GM23248 (cell line): ENCODE data around the gene FAM234A.

ENCODE experiments used
- EZH2 ChIP-seq: fragments of 200-600 bp; sonication (generic); IDR thresholded peaks from 2 replicates; pipeline ENCODE4 v1.6.1; 2018; ENCODE audit warnings: antibody characterized with exemption, mild to moderate bottlenecking; ENCODE audit not compliant: insufficient read depth, poor library complexity, severe bottlenecking
- EZH2phosphoT487 ChIP-seq: fragments of 200-600 bp; sonication (generic); IDR thresholded peaks from 2 replicates; pipeline ENCODE4 v1.6.1; 2018; ENCODE audit warnings: antibody characterized with exemption, moderate library complexity, mild to moderate bottlenecking, low read depth; ENCODE audit not compliant: insufficient read depth

DNA sequence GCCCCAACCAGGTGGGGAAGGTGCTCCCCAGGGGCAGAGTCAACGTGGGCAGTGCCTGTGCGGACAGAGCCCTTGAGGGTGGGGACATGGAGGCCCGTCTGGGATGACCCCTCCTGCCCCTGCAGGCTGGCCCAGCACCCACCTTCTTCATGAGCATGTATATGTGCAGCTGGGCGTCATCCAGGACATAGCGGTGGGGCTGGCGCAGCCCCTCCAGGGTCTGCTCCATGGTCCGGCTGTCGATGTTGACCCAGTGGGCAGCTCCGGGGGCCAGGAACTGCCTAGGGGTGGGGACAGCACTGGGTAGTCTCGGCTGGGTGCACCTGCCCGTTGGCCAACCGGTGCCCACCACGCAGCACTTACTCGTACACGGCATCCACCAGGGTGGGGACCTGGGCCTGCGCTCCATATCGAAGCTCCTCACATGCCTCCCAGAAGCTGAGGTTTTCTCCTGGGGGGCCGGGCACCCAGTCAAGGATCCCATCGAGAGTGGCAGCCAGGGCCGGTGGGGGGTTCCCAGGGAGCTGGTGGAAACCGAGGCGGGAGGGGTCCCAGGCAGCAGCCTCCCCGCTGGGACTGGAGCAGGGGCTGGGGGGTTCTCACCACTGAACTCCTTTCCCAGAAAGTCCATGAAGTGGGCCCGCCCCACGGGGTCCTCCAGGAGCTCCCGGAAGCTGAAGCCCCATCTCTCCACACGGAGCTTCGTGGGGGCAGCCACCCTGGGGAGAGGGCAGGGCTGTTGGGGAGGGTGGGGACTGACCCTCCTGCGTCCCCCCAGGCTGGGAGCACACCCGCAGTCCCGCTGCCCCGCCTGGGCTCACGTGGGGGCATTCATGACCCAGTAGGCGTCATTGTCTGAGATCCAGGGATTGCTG, 36.0 kb downstream of the FAM234A start:
- TF ChIP-seq EZH2: no peak
- TF ChIP-seq EZH2phosphoT487: no peak
